Suprapubic skin (tissue), 4 donors: ENCODE data around the gene OSER1. TPM values are rescaled to one million over a fixed set of nuclear protein-coding genes. Genes with fewer than 3 reads are reported as not detected.

ENCODE experiments used
- DNase-seq, 2 donors: peaks; one replicate each; pipeline ENCODE4 v3.0.0-alpha.2; 2019; ENCODE audit warnings: low spot score in 2 of 2
- H3K27ac ChIP-seq: fragments of 200-600 bp; sonication (generic); one replicate; pipeline ENCODE4 v1.5.1; 2019
- H3K27me3 ChIP-seq: fragments of 200-600 bp; sonication (generic); one replicate; pipeline ENCODE4 v1.5.1; 2019
- H3K36me3 ChIP-seq: fragments of 200-600 bp; sonication (generic); one replicate; pipeline ENCODE4 v1.5.1; 2019
- H3K4me1 ChIP-seq: fragments of 200-600 bp; sonication (generic); one replicate; pipeline ENCODE4 v1.5.1; 2019
- H3K4me3 ChIP-seq: fragments of 200-600 bp; sonication (generic); one replicate; pipeline ENCODE4 v1.5.1; 2019; ENCODE audit warnings: mild to moderate bottlenecking
- H3K9me3 ChIP-seq: fragments of 200-600 bp; sonication (generic); one replicate; pipeline ENCODE4 v1.5.1; 2019
- EP300 ChIP-seq: sonication (generic); formaldehyde crosslinking; IDR thresholded peaks from one replicate; pipeline ENCODE4 v1.6.1; 2017; ENCODE audit warnings: antibody characterized with exemption
- POLR2A ChIP-seq, 2 donors: fragments of 450-650 bp; IDR thresholded peaks; one replicate each; pipeline ENCODE4 v1.6.1; 2017; ENCODE audit warnings: antibody characterized with exemption in 2 of 2, mild to moderate bottlenecking in 2 of 2, moderate library complexity in 2 of 2
- POLR2AphosphoS5 ChIP-seq, 3 donors: sonication (generic); formaldehyde crosslinking; IDR thresholded peaks; one replicate each; pipeline ENCODE4 v1.6.1; 2017; ENCODE audit warnings: antibody characterized with exemption in 3 of 3
- WGBS: methylation state at CpG from one replicate; pipeline ENCODE4 v1.1.5; 2018; 5-methylcytosine and 5-hydroxymethylcytosine counted together
- total RNA-seq, 4 donors: library from RNA; depleted of rRNA; stranded (reverse); fragments of >200 nt; gene quantifications; one replicate each; pipeline ENCODE4 v1.1.0, GENCODE V29; 2016
- TF ChIP-seq, protein P1 (sequence below), 2 donors: fragments of 200-600 bp in 1 of 2; fragments of 450-650 bp in 1 of 2; sonication (generic) in 1 of 2; IDR thresholded peaks; one replicate each; pipeline ENCODE4 v1.5.1; 2016 to 2019; ENCODE audit warnings: antibody characterized with exemption in 2 of 2, mild to moderate bottlenecking in 1 of 2, moderate library complexity in 1 of 2

OSER1 gene
- total RNA-seq, result 10 to 100 TPM; 34.2 to 51.6 (median 41.3) TPM

DNA sequence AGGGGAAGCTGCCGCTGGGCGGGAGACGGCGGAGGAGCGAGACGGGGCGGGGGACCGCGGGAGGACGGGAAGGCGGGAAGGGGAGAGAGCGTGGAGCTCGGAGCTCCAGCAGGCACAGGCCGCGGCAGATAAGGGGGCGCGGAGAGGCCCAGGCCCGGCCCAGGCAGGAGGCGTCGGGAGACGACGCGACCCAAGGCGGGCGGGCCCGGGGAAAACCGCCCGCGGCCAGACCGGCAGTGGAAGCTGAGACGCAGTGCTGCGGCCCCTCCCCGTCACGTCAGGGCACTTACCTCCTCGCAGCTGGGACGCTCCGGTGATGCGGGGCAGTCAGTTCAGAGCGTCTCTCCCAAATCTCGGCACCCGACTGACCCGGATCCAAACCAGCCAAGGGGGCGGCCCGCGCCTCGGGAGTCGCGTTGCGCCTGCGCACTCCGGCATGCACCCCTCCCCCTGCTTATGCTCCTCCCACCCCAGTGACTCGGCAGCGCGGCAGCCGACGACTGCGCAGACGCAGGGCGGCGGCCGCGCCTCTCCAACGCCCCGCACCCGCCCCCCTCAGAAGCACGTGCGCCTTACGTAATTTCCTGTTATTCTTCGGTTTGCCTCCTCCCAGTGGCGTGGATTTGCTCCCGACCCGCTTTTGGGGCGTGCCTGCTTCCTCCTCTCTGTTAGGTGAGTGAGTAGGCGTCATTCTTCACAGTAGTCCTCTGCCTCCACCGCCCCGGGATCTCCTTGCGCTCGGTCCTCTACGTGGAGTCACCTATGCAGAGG, at the start of gene OSER1:
Gene OSER1 (minus strand): TSS at position 366 of the 771 bp plus-strand sequence. CDS start 3,814 bp downstream, outside the sequence.
- peak within 1 kb of the TSS; percentile 76 for H3K4me3 ChIP-seq
- peaks cover 56% of the 10 kb centered on the region for H3K4me1 ChIP-seq
- TF ChIP-seq EP300 (no peak), POLR2AphosphoS5 (IDR thresholded peaks at IDR 0.05) (peak; percentile 66 to 88 (median 80)), POLR2A (IDR thresholded peaks at IDR 0.05) (peak; percentile 64 to 85)
- peaks cover 3% of the 10 kb centered on the region for H3K36me3 ChIP-seq
- no peaks in the 10 kb centered on the region for H3K9me3 ChIP-seq
- H3K27ac ChIP-seq, result peak within 1 kb of the TSS; percentile 98
- no peaks in the 10 kb centered on the region for H3K27me3 ChIP-seq
- peak; percentile 99 for DNase-seq
- WGBS, result under 1% methylated on average over 69 of the region's 79 CpGs

DNA sequence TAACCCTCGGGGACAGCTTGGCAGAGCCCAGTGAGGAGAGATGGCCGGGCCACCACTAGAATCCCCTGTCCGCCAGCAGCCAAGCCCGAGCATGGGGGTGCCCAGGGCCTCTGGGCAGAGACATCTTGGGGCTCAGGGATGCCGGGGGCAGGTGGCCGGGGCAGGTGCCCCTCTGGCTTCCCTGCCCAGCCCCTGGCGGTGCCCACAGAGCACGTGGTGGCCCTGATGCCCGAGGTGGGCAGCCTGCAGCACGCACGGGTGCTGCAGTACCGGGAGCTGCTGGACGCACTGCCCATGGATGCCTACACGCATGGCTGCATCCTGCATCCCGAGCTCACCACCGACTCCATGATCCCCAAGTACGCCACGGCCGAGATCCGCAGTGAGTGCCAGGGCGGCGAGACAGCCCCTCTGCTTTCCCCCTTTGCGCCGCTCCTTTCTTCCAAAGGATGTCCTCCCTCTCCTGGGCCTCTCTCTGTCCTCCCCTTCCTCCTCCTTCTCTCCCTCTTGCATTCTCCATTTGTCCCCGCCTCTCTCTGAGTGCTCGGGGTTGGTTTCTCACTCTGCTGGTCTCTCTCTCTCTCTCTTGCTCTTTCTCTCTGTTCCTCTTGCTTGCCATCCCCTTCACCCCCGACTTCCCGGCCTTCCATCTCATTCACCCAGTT, 47.8 kb upstream of the OSER1 start:
- Histone ChIP-seq H3K27ac (no peak overlapping the region), H3K9me3 (no peaks in the 10 kb centered on the region), H3K4me3 (no peak overlapping the region), H3K27me3 (no peaks in the 10 kb centered on the region), H3K4me1 (no peaks in the 10 kb centered on the region), H3K36me3 (no peaks in the 10 kb centered on the region)
- 82% methylated on average over 16 of the region's 28 CpGs for WGBS
- TF ChIP-seq EP300, result no peak
- TF ChIP-seq POLR2AphosphoS5 (IDR thresholded peaks at IDR 0.05), result no peak
- TF ChIP-seq, protein P1, sequence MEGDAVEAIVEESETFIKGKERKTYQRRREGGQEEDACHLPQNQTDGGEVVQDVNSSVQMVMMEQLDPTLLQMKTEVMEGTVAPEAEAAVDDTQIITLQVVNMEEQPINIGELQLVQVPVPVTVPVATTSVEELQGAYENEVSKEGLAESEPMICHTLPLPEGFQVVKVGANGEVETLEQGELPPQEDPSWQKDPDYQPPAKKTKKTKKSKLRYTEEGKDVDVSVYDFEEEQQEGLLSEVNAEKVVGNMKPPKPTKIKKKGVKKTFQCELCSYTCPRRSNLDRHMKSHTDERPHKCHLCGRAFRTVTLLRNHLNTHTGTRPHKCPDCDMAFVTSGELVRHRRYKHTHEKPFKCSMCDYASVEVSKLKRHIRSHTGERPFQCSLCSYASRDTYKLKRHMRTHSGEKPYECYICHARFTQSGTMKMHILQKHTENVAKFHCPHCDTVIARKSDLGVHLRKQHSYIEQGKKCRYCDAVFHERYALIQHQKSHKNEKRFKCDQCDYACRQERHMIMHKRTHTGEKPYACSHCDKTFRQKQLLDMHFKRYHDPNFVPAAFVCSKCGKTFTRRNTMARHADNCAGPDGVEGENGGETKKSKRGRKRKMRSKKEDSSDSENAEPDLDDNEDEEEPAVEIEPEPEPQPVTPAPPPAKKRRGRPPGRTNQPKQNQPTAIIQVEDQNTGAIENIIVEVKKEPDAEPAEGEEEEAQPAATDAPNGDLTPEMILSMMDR (IDR thresholded peaks at IDR 0.05), result no peak
- TF ChIP-seq POLR2A (IDR thresholded peaks at IDR 0.05), result no peak
- no peak for DNase-seq

DNA sequence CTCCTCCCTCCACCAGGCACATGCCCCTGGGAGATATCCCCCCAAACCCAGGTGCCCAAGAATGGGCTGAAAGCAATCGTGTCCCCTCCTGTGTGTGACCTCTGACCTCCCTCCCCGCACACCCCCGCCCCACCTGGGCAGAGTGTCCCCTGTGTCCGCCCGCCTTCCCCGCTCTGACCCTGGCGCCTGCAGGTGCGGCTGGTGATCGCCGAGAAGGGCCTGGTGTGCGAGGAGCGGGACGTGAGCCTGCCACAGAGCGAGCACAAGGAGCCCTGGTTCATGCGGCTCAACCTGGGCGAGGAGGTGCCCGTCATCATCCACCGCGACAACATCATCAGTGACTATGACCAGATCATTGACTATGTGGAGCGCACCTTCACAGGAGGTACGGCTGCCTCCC, 46.4 kb upstream of the OSER1 start:
- 94% methylated on average over 12 of the region's 21 CpGs for WGBS
- Histone ChIP-seq H3K36me3 (no peaks in the 10 kb centered on the region), H3K4me3 (no peak overlapping the region), H3K9me3 (no peaks in the 10 kb centered on the region), H3K4me1 (no peaks in the 10 kb centered on the region), H3K27me3 (no peaks in the 10 kb centered on the region), H3K27ac (no peak overlapping the region)
- TF ChIP-seq EP300 (no peak), POLR2AphosphoS5 (IDR thresholded peaks at IDR 0.05) (no peak), POLR2A (IDR thresholded peaks at IDR 0.05) (no peak)
- TF ChIP-seq, protein P1 (IDR thresholded peaks at IDR 0.05), result no peak
- no peak for DNase-seq

DNA sequence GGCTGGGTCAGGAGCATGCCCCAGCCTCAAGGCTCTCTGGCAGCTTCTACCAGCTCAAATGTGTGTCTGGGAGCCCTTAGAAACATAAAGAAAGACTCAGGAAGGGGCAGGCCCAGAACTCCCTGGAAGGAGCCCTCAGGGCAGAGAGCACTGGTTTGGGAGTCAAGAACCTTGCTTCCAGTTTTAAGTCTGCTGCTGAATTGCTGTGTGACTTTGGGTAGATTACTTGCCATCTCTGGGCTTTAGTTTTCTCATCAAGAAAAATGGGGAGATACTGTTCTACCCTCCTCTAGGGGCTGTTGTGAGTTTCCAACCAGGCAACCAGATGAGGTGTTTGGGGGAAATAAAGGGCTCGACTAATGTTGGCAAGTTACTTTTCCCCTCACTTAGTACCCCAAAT, 45.4 kb upstream of the OSER1 start:
- WGBS, result 92% methylated on average over 1 of the region's 1 CpG
- no peaks in the 10 kb centered on the region for H3K27me3 ChIP-seq
- no peaks in the 10 kb centered on the region for H3K36me3 ChIP-seq
- no peak for DNase-seq
- TF ChIP-seq POLR2AphosphoS5 (IDR thresholded peaks at IDR 0.05) (no peak), EP300 (no peak), POLR2A (IDR thresholded peaks at IDR 0.05) (no peak)
- TF ChIP-seq, protein P1 (IDR thresholded peaks at IDR 0.05), result no peak
- no peak overlapping the region for H3K27ac ChIP-seq
- no peak overlapping the region for H3K4me3 ChIP-seq
- no peaks in the 10 kb centered on the region for H3K4me1 ChIP-seq
- no peaks in the 10 kb centered on the region for H3K9me3 ChIP-seq

DNA sequence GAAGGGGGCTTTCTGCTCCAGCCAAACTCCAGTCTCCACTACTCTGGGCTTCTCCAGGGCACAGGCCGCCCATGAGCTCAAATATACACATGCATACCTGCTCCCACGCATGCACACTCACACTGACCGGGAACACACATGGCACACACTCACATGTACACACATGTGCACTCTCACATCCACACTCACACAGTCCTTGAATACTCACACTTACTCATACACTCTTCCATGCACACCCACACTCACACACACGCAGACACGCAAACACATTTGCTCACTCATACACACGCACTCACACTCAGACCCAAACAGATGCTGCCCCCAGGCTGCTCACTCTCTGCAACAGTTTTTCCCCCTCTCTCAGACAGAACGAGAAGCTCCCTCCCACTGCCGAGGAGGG, 43.5 kb upstream of the OSER1 start:
- 86% methylated on average over 8 of the region's 8 CpGs for WGBS
- Histone ChIP-seq H3K36me3 (no peaks in the 10 kb centered on the region), H3K4me3 (no peak overlapping the region), H3K4me1 (no peaks in the 10 kb centered on the region), H3K27me3 (peaks cover 5% of the 10 kb centered on the region), H3K9me3 (no peaks in the 10 kb centered on the region), H3K27ac (no peak overlapping the region)
- no peak for TF ChIP-seq POLR2AphosphoS5 (IDR thresholded peaks at IDR 0.05)
- DNase-seq, result no peak

DNA sequence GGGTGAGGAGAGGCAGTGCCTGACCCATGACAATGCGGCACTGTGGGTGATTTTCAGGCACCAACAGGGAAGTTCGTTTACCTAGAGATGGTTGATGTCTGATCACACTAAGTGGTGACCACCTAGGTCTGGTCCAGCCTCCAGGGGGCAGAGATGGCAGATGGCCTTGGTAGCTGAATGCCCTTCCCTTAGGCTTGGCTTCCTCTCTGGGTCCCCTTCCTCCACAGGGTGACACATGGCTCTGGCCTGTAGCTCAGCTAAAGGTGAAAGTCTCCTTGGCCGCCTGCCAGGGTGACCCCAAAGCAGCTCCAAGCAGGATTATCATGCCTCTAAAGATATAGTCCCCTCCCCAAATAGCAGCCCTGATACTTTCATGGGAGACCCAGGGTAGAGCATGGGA, 43.0 kb upstream of the OSER1 start:
- 76% methylated on average over 2 of the region's 3 CpGs for WGBS

More for the DNA sequence above, 43.0 kb upstream of the OSER1 start:
- H3K9me3 ChIP-seq, result no peaks in the 10 kb centered on the region
- H3K4me3 ChIP-seq, result no peak overlapping the region
- peaks cover 5% of the 10 kb centered on the region for H3K27me3 ChIP-seq
- no peak for DNase-seq
- TF ChIP-seq POLR2A (IDR thresholded peaks at IDR 0.05), result no peak
- H3K36me3 ChIP-seq, result no peaks in the 10 kb centered on the region
- H3K4me1 ChIP-seq, result no peaks in the 10 kb centered on the region
- H3K27ac ChIP-seq, result no peak overlapping the region
